GM18526 (cell line): ENCODE measurements around the gene DBH.

Source experiments
- POLR2A ChIP-seq: IDR thresholded peaks from 3 replicates; pipeline ENCODE4 v1.6.1; 2011; ENCODE audit not compliant: insufficient read length; ENCODE audit errors: extremely low read depth

The DBH gene

GRCh38 chr9:133643978-133644760 lies 8.0 kb downstream of the DBH start:
- no peak for TF ChIP-seq POLR2A

- TF ChIP-seq POLR2A = no peak
These were observed 9.0 kb downstream of the DBH start for GRCh38 chr9:133645021-133645765.

DNA sequence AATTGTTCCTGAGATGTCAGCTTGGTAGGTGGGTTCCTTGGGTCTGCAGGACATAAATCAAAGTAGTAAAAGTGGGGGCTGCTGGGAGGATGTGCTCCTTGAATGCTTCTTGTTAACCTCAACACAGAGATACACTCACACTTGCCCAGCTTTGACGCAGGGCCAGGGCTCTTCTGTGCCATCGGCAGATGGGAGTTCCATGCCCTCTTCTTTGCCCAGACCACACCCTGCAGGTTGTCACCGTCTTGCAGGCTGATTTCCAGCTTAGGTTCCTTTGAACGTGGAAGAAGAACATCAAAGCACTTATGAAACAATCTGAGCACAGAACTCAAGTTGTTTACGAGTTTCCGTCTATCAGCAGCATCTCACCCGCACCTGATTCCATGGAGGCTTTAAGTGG lies 11.0 kb downstream of the DBH start:
- TF ChIP-seq POLR2A = no peak

DNA sequence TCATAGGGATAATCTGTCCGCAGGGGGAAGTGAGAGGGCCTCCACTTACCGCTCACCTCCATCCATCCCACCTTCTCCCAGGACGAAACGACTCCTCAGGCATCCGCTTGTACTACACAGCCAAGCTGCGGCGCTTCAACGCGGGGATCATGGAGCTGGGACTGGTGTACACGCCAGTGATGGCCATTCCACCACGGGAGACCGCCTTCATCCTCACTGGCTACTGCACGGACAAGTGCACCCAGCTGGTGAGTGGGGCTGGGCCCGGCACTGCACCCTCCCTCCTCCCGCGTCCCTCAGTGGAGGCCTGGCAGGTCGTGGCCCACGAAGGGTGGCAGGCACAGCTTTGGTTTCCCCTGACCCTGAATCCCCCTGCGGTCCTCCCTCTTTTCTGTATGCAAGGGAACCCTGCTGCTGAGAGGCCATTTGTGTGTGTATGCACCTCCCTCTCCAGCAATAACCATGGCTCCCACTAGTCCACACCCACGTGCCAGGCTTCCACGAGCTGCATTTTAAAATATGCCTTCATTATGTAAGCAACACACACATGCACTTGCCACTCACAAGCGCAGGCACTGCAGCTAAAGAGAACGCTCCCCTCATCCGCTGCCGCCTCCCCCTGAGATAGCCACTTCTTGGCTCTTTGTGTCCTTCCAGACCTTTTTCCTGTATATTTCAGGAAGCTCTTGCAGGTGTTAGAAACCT lies 11.8 kb downstream of the DBH start:
- no peak for TF ChIP-seq POLR2A

DNA sequence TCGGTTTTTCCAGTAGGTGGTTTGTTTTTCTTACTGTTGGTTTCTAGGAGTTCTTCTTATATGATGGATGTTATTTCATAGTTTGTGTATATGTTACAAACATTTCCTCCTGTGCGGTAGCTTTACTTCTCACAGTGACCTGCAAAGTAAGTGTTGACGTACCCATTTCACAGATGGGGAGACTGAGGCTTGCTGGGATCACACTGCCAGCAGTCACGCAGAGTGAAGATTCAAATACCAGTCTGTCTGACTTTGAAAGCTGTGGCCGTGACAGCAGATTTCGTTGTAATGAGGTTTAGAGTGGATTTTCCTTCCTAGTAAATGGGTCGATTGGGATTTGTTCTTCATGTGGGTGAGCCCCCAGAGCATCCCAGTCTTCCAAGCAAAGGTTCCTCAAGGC lies 13.0 kb downstream of the DBH start:
- no peak for TF ChIP-seq POLR2A

GRCh38 chr9:133650026-133650425 lies 13.9 kb downstream of the DBH start:
- TF ChIP-seq POLR2A = no peak

DNA sequence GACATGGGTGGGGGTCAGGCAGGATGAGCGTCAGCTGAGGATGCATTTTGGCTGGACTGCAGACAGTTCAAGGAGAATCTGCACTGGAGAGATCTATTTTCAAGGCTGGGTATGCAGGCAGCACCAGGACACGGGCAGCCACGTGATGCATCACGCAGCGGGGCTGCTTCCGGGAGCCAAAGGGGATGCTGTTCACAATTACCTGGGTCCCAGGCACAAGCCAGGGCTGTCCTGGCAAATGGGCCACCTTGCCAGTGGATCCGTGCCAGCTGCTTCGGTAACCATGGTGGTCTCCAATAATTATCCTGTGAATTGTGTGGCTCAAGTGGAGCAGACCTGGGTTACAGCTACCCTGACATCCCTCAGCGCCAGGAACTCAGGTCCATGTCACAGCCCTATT lies 17.5 kb downstream of the DBH start:
- TF ChIP-seq POLR2A = no peak

DNA sequence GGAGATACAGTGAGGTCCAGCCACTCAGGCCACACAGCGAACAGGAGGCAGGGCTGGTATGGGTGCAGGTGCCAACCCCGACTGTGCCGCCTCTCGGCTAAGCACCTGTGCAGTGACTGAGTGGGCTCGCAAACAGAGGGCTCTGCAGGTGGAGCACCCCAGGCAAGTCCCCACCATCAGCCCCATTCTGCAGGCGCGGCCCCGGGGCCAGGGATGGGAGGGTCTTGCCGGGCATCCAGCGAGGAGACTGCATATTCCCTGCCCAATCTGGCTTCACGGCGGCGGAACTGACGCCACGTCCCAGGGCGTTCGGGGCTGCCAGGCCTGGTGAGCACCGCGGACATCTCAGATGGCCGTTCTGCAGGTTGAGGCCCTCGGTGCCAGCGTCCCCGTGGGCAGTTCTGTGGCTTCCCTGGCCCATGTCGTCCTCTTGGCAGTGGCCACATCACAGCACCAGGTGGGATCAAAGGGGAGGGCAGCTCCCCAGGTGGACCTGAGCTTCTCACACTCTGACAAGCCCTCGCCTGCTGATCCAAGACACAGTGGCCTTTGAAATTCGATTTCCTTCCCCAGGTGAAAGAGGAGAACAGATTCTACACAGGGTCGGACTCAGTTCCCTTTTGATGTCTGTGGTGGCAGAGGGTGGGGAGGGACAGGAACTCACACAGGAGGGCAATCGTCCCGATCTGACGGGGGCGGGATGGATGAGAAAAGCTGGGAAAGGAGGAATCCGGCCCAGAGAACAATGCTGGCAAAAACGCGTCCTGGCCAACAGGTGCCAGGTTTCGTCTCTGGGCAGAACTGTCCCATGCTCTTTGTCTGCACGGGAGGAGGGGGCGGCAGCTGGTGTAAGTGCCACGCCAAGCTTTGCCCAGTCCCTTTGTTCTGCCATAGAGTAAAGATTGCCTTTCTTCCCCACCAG lies 18.8 kb downstream of the DBH start:
- no peak for TF ChIP-seq POLR2A

- no peak for TF ChIP-seq POLR2A
These were observed 19.5 kb downstream of the DBH start for GRCh38 chr9:133655701-133656100.

DNA sequence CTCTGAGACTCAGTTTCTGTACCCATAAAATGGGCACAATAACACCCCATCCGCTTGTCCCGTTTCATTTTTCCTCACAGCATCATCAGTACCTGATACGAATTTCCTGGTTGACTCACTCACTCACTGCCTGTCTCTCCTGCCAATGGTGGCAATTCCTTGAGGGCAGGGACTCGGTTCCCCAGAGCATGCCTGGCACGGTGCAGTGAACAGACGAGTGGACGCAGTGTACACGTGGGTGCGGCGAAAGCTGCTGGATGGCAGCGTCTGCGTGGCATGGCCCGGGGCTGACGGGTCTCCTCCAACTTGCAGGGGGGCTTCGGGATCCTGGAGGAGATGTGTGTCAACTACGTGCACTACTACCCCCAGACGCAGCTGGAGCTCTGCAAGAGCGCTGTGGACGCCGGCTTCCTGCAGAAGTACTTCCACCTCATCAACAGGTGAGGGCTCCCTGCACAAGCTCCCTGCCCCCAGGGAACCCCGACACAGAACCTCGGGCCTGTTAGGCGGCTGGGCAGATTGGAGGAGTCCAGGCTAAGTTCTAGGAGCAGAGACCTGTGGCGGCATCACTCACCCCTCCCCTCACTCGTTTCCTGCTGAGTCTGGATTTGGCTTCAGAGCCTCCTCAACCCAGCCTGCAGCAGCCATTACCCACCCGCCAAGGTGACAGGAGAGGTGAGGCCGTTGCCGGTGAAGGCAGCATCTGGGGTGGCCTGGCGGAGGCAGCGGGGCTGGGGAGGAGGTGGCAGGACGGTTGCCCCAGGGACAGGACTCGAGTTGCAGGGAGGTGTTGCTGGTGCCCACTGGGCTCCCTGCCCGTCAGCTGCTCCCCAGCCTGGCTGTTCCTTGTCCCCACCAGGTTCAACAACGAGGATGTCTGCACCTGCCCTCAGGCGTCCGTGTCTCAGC lies 20.3 kb downstream of the DBH start:
- TF ChIP-seq POLR2A = no peak

GRCh38 chr9:133657120-133657661 lies 21.0 kb downstream of the DBH start:
- TF ChIP-seq POLR2A = no peak

DNA sequence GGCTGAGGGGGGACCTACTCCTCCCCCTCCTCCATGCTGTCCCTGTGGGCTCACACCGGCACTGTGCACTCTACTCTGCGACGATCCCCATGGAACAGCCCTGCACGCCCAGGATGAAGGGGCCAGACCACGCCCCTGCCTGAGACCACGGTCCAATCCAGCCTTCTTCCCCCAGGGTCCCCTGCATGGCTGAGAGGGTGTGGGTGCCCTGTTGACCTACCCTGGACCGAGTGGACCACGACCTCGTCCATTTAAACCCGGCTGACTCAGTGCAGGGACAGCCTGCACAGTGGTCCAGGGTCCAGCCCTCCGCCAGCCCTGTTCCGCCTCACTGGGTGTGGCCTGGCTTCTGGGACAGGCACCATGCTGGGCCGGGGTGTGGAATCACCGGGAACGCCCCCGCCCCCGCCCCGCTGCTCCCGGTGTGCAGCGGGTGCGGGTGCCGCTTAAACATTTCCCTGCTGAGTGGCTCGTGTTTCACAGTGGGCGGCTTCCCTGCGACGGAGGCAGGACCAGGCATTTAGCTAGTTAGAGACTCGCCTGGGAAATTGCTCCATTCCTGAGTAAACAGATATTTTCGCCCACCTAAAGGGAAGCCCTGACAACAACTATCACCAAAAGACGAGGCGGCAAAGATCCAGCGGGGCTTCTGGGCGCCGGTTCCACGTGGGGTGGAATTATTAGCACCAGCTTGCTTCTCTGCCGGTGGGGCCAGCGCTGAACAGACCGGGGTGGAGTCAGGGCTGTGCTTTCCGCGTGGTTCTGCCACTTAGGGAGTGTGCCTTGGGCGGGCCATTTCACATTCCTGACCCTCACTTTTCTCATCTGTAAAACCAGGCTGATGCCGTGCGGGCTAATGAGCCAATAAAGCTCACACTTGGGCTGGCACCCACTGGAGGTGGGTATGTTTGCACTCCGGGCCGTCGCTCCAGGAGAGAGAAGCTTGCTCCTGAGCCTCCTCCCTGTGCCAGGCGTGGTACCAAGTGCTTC lies 22.6 kb downstream of the DBH start:
- TF ChIP-seq POLR2A = no peak

DNA sequence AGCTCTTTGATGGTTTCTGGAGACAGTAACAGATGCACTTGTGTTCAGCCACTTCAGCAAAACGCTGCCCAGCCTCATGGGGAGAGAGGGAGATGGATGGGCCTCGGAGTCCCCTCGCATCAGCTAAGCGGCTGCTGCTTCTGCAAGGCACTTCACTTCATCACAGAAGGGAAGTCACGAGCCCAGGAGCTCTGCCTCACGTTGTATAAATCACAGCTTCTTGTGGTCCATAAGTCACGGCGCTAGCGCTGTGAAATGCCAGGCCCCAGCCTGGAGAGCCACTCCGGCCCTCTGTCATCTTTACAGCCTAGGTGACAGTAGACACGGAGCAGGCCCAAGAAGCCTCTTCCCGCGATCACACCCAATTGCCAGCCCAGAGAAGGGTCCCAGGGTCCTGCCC lies 23.4 kb downstream of the DBH start:
- TF ChIP-seq POLR2A = no peak
